ENCODE results near the gene YOD1. TPM values are rescaled to one million over a fixed set of nuclear protein-coding genes. Genes with fewer than 3 reads are reported as not detected.

The YOD1 gene
- total RNA-seq, 1 experiment from 2014 or later, result 11.8 TPM

GRCh38 chr1:207091200-207091908 is 40.3 kb upstream of the YOD1 start:
- POLR2A ChIA-PET, result no interaction called here
- Mint-ChIP-seq H3K27ac (ENCODE audit: unreplicated experiment) (peak overlapping the region; percentile 67), H3K36me3 (ENCODE audit: insufficient read depth, unreplicated experiment) (peaks cover 41% of the 10 kb centered on the region), H3K27me3 (ENCODE audit: insufficient read depth, unreplicated experiment) (no peaks in the 10 kb centered on the region), H3K4me1 (ENCODE audit: low read depth, unreplicated experiment) (peaks cover 38% of the 10 kb centered on the region), H3K4me3 (ENCODE audit: unreplicated experiment) (peak overlapping the region; percentile 71), H3K9me3 (ENCODE audit: unreplicated experiment) (peaks cover 23% of the 10 kb centered on the region)
- H3K36me3 ChIP-seq (ENCODE audit: control insufficient read depth, insufficient read depth, low read length), result no peaks in the 10 kb centered on the region; the same call in 1 of the 2 replicates
- BruUV-seq (replicated peaks), result no TSS peak
- no peaks in the 10 kb centered on the region for H3K27me3 ChIP-seq (replicated peaks; ENCODE audit: control insufficient read depth, insufficient read depth, low read length)
- peak overlapping the region; percentile 17 for H3K4me3 ChIP-seq (ENCODE audit: low read depth, low read length)
- CTCF ChIA-PET, result no interaction called here
- peaks cover 52% of the 10 kb centered on the region for H3K4me1 ChIP-seq
- peak in 1 of 2 experiments; percentile 21 for TF ChIP-seq CTCF (IDR thresholded peaks at IDR 0.05; ENCODE audit: insufficient read depth in 1 of 2, low read depth in 1 of 2, low read length in 1 of 2, severe bottlenecking in 1 of 2, unreplicated experiment in 1 of 2)
- DNase-seq, result peak in 1 of 2 experiments; percentile 17
- H3K9me3 ChIP-seq, result peaks cover 3% of the 10 kb centered on the region; the same call in 1 of the 2 replicates
- intact Hi-C loops (cut with micrococcal nuclease; ENCODE audit: unreplicated experiment), result no loop called here

- POLR2A ChIA-PET, result interaction anchor here (0.7 to 3.4 kb wide), 4 partner anchors 37 to 232 kb away, joined by 3 to 21 read pairs (median 7); partner anchors contain the start of genes CD55 and PFKFB2
- intact Hi-C loops (cut with micrococcal nuclease; ENCODE audit: unreplicated experiment), result loop anchor here (2.0 kb wide), 3 partner anchors 13 to 83 kb away; partner anchors contain the start of gene YOD1
- H3K4me3 Mint-ChIP-seq (ENCODE audit: unreplicated experiment), result peak overlapping the region; percentile 84
- H3K27ac Mint-ChIP-seq (ENCODE audit: unreplicated experiment), result peak overlapping the region; percentile 89
- H3K36me3 Mint-ChIP-seq (ENCODE audit: insufficient read depth, unreplicated experiment), result peaks cover 26% of the 10 kb centered on the region
- Histone ChIP-seq H3K4me3 (ENCODE audit: low read depth, low read length) (peak overlapping the region; percentile 43), H3K27me3 (replicated peaks; ENCODE audit: control insufficient read depth, insufficient read depth, low read length) (no peaks in the 10 kb centered on the region), H3K36me3 (ENCODE audit: control insufficient read depth, insufficient read depth, low read length) (no peaks in the 10 kb centered on the region; the same call in 1 of the 2 replicates), H3K4me1 (peaks cover 67% of the 10 kb centered on the region), H3K9me3 (no peaks in the 10 kb centered on the region)
- TSS peak; percentile 67 for BruUV-seq (replicated peaks)
- peak in 1 of 2 experiments; percentile 24 for DNase-seq
- peaks cover 50% of the 10 kb centered on the region for H3K4me1 Mint-ChIP-seq (ENCODE audit: low read depth, unreplicated experiment)
- no peaks in the 10 kb centered on the region for H3K27me3 Mint-ChIP-seq (ENCODE audit: insufficient read depth, unreplicated experiment)
- CTCF ChIA-PET, result interaction anchor here (1.2 to 1.4 kb wide), 2 partner anchors 232 to 315 kb away, joined by 3 to 4 read pairs; partner anchors contain the start of gene CD55
- no peak for TF ChIP-seq CTCF (IDR thresholded peaks at IDR 0.05; ENCODE audit: insufficient read depth in 1 of 2, low read depth in 1 of 2, low read length in 1 of 2, severe bottlenecking in 1 of 2, unreplicated experiment in 1 of 2)
- H3K9me3 Mint-ChIP-seq (ENCODE audit: unreplicated experiment), result peaks cover 7% of the 10 kb centered on the region
These were observed 38.8 kb upstream of the YOD1 start for GRCh38 chr1:207089627-207090355.
